Parathyroid adenoma (tissue), 2 donors: ENCODE measurements around the gene BEND7.
"Not testable (repeated sequence)": the region's sequence is repeated elsewhere in the genome, so short reads cannot be mapped to it uniquely, and the experiment has no call there.

ENCODE experiments used
- H2AFZ ChIP-seq: fragments of 300-600 bp; sonication (generic); one replicate; pipeline ENCODE4 v1.7.0; 2017; ENCODE audit warnings: antibody characterized with exemption, mild to moderate bottlenecking
- H3K27ac ChIP-seq: fragments of 300-600 bp; sonication (generic); one replicate; pipeline ENCODE4 v1.7.0; 2017
- H3K27me3 ChIP-seq: fragments of 300-600 bp; sonication (generic); one replicate; pipeline ENCODE4 v1.7.0; 2017; ENCODE audit warnings: low read length; ENCODE audit not compliant: control insufficient read depth, insufficient read depth
- H3K36me3 ChIP-seq: fragments of 300-600 bp; sonication (generic); one replicate; pipeline ENCODE4 v1.7.0; 2017; ENCODE audit warnings: low read length; ENCODE audit not compliant: control insufficient read depth, insufficient read depth
- H3K4me1 ChIP-seq: fragments of 300-600 bp; sonication (generic); one replicate; pipeline ENCODE4 v1.7.0; 2017; ENCODE audit warnings: control low read depth
- H3K4me2 ChIP-seq: fragments of 300-600 bp; sonication (generic); one replicate; pipeline ENCODE4 v1.7.0; 2017; ENCODE audit warnings: low read length
- H3K4me3 ChIP-seq: fragments of 300-600 bp; sonication (generic); one replicate; pipeline ENCODE4 v1.7.0; 2017; ENCODE audit warnings: low read depth, low read length
- H3K79me2 ChIP-seq: fragments of 300-600 bp; sonication (generic); one replicate; pipeline ENCODE4 v1.7.0; 2017; ENCODE audit warnings: control low read depth
- H3K9ac ChIP-seq: fragments of 300-600 bp; sonication (generic); one replicate; pipeline ENCODE4 v1.7.0; 2017; ENCODE audit warnings: mild to moderate bottlenecking
- H3K9me3 ChIP-seq: fragments of 300-600 bp; sonication (generic); one replicate; pipeline ENCODE4 v1.7.0; 2017; ENCODE audit warnings: low read length; ENCODE audit not compliant: control insufficient read depth
- CTCF ChIP-seq: fragments of 300-600 bp; sonication (generic); IDR thresholded peaks from one replicate; pipeline ENCODE4 v1.7.0; 2017; ENCODE audit warnings: antibody characterized with exemption, mild to moderate bottlenecking
- donor health status: primary hyperparathyroidism.

Gene BEND7

GRCh38 chr10:13404305-13404759 lies 124.5 kb downstream of the BEND7 start:
- Histone ChIP-seq H3K9ac (no peak overlapping the region), H3K27me3 (no peaks in the 10 kb centered on the region), H3K9me3 (no peaks in the 10 kb centered on the region), H3K4me1 (no peaks in the 10 kb centered on the region), H3K36me3 (no peaks in the 10 kb centered on the region), H3K4me2 (no peak overlapping the region), H3K4me3 (no peak overlapping the region), H3K27ac (no peak overlapping the region), H2AFZ (no peak overlapping the region), H3K79me2 (no peaks in the 10 kb centered on the region)
- TF ChIP-seq CTCF = no peak

- H3K9ac ChIP-seq, H3K9me3 ChIP-seq, H3K4me2 ChIP-seq, H3K4me3 ChIP-seq, H3K27me3 ChIP-seq, H3K4me1 ChIP-seq, H3K36me3 ChIP-seq, H3K79me2 ChIP-seq, H2AFZ ChIP-seq, H3K27ac ChIP-seq: not testable (repeated sequence)
Observed at GRCh38 chr10:13403426-13403825, 125.4 kb downstream of the BEND7 start.

- H3K4me1 ChIP-seq = no peaks in the 10 kb centered on the region
- no peaks in the 10 kb centered on the region for H3K27me3 ChIP-seq
- H3K4me2 ChIP-seq = no peak overlapping the region
- H2AFZ ChIP-seq = peak overlapping the region; percentile 30
- no peak overlapping the region for H3K4me3 ChIP-seq
- no peak overlapping the region for H3K9ac ChIP-seq
- TF ChIP-seq CTCF = no peak
- no peaks in the 10 kb centered on the region for H3K36me3 ChIP-seq
- H3K79me2 ChIP-seq = no peaks in the 10 kb centered on the region
- H3K9me3 ChIP-seq = no peaks in the 10 kb centered on the region
- H3K27ac ChIP-seq = no peak overlapping the region
Observed at GRCh38 chr10:13402021-13402420, 126.8 kb downstream of the BEND7 start.

- Histone ChIP-seq H3K79me2 (no peaks in the 10 kb centered on the region), H3K27me3 (no peaks in the 10 kb centered on the region), H2AFZ (no peak overlapping the region), H3K4me1 (no peaks in the 10 kb centered on the region), H3K9ac (no peak overlapping the region), H3K27ac (no peak overlapping the region), H3K9me3 (no peaks in the 10 kb centered on the region), H3K4me3 (no peak overlapping the region), H3K36me3 (no peaks in the 10 kb centered on the region), H3K4me2 (no peak overlapping the region)
- no peak for TF ChIP-seq CTCF
Observed at GRCh38 chr10:13401142-13401541, 127.7 kb downstream of the BEND7 start.

- TF ChIP-seq CTCF = no peak
Observed at GRCh38 chr10:13400196-13400965, 128.4 kb downstream of the BEND7 start.

More at GRCh38 chr10:13400196-13400965, 128.4 kb downstream of the BEND7 start:
- no peak overlapping the region for H3K4me2 ChIP-seq
- H3K9me3 ChIP-seq = no peaks in the 10 kb centered on the region
- no peak overlapping the region for H2AFZ ChIP-seq
- no peak overlapping the region for H3K27ac ChIP-seq
- no peaks in the 10 kb centered on the region for H3K79me2 ChIP-seq
- H3K9ac ChIP-seq = no peak overlapping the region
- no peaks in the 10 kb centered on the region for H3K4me1 ChIP-seq
- H3K4me3 ChIP-seq = no peak overlapping the region
- H3K27me3 ChIP-seq = no peaks in the 10 kb centered on the region
- H3K36me3 ChIP-seq = no peaks in the 10 kb centered on the region
